Fibroblast of skin of right quadriceps (primary cell): ENCODE data around the gene GPR162.

Source experiments
- DNase-seq: peaks from one replicate; pipeline ENCODE4 v3.0.0-alpha.2; 2013

Gene GPR162

GRCh38 chr12:6788972-6789924 lies 32.4 kb upstream of the GPR162 start, which contains the start of gene CD4:
TSS of gene CD4 (plus strand) at chr12:6789528. CDS start at chr12:6800139, 10,611 bp downstream.
- DNase-seq: no peak

DNA sequence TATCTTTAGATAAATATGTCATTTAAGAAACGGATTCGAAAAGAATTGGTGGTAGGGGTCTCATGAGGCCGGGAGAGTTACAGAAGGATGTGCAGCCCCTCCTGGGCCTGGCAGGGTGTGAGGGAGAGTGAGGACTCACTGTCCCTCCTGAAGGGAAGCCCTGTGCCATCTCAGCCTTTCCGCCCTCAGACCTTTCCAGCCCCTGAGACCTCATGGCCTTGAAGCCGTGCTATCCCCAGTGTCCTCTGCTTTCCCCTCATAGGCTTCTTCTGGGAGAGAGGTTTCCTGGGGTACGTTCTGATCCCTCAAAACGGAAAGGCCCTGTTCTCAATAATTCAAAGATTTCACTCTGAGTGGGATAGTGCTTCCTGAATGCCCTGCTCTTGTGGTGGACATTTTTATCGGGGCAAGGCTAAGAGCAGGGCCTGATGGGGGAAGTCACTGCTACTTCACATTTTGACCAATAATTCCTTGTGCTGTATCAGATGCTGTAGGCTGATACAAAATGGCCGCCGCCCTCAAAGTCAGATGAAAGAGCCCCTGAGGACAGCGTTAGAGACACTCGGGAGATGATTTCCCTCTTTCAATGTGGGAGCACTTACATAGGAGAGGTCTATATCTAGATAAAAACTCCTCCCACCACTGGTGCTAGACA lies 31.0 kb upstream of the GPR162 start:
- DNase-seq: no peak

- no peak for DNase-seq
Measured at GRCh38 chr12:6791931-6792520, 29.6 kb upstream of the GPR162 start.

DNA sequence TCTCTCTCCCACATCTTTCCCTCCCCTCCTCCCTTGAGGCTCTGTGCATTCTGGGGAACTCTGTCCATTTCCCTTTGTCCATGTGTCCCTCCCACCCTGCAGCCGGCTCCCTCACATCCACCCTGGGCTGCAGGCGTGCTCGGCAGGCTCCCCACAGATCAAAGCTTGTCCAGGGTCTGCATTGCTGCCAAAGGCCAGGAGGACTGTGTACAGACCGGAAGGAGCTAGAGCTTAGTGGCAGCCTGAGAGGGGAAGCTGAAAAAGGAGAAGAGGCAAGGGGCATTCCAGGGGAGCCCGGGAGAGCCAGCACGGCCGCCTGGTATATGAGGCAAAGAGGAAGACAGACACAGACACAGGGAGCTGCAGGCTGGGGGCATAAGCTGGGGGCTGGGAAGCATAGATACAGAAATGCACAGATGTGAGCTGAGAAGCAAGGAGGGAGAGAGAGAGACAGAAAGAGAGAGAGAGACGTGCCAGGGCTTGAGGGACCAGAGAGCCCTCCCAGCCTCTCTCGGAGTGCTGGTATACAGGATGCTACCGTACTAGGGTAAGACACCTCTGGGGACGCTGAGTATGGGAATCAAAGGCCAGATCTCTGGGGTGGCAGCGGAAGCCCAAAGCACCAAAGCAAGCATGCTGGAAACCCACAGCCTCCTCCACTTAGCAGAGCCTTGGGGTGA lies 29.0 kb upstream of the GPR162 start:
- DNase-seq: no peak

- no peak for DNase-seq
Measured at GRCh38 chr12:6795088-6795487, 26.5 kb upstream of the GPR162 start.

GRCh38 chr12:6796576-6796975 lies 25.0 kb upstream of the GPR162 start:
- DNase-seq: no peak

GRCh38 chr12:6799147-6799546 lies 22.5 kb upstream of the GPR162 start:
- DNase-seq: no peak

DNA sequence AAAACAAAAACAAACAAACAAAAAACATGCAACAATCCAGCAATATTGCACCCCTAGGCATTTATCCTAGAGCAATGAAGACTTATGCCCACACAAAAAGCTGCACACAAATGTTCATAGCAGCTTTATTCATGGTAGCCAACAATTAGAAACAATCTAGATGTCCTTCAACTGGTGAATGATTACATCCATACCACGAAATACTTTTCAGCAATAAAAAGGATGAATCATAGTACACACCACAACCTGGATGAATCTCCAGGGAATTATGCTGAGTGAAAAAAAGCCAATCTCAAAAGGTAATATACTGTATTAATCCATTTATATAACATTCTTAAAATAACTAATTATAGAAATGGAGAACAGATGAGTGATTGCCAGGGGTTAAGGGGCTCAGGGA lies 14.5 kb upstream of the GPR162 start:
- DNase-seq: peak; percentile 42

DNA sequence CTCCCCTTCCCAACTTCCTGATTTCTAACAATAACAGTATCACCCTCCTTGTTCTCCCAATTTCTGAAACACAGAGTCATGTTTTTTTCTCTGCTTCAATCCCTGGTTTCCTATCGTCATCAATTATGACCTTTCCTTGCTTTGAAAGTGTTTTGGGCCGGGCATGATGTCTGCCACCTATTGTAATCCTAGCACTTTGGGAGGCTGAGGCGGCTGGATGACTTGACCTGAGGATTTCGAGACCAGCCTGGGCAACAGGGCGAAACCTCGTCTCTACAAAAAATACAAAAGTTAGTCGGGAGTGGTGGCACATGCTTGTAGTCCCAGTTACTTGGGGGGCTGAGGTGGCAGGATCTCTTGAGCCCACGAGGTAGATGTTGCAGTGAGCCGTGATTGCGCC lies 12.6 kb upstream of the GPR162 start:
- no peak for DNase-seq

- no peak for DNase-seq
Measured at GRCh38 chr12:6810758-6811157, 10.9 kb upstream of the GPR162 start.

DNA sequence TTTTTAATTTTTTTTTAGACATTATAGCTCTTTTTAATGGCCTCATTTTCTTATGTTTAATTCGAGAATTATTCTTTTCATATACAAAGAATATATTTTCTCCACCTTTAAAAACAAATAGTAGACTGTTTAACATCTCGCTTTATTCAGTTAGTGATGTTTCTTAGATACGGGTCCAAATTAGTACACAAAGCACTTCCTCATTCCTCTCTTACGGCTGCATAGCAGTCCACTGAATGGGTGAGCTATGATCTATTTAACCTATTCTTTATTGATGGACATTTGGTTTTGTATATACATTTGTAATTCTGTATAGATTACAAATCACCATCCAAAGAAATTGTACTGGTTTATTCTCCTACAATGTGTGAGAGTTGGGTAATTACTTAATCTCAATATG lies 8.3 kb upstream of the GPR162 start:
- no peak for DNase-seq

DNA sequence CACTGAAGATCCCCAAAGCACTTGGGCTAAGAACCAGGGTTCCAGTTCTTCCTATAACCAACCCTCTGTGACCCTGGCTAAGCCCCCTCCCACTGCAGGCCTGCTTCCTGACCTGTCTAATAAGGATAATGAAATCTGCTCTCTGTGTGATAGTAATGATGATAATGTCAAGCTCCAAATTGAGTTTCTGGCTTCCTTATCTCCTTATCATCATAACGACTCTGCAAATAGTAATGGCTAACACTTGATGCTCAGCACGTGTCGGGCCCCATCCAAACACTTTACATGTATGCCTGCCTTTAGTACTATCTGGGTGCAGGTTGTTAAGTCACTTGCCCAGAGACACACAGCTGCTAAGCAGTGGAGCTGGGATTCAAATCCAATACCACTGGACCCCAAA lies 5.0 kb upstream of the GPR162 start:
- DNase-seq: no peak

GRCh38 chr12:6817098-6817497 lies 4.5 kb upstream of the GPR162 start:
- DNase-seq: no peak

GRCh38 chr12:6817662-6818157 lies 3.9 kb upstream of the GPR162 start:
- DNase-seq: no peak

GRCh38 chr12:6818222-6818621 lies 3.4 kb upstream of the GPR162 start:
- no peak for DNase-seq

- DNase-seq: no peak
Measured at GRCh38 chr12:6818645-6819044, 3.0 kb upstream of the GPR162 start.

DNA sequence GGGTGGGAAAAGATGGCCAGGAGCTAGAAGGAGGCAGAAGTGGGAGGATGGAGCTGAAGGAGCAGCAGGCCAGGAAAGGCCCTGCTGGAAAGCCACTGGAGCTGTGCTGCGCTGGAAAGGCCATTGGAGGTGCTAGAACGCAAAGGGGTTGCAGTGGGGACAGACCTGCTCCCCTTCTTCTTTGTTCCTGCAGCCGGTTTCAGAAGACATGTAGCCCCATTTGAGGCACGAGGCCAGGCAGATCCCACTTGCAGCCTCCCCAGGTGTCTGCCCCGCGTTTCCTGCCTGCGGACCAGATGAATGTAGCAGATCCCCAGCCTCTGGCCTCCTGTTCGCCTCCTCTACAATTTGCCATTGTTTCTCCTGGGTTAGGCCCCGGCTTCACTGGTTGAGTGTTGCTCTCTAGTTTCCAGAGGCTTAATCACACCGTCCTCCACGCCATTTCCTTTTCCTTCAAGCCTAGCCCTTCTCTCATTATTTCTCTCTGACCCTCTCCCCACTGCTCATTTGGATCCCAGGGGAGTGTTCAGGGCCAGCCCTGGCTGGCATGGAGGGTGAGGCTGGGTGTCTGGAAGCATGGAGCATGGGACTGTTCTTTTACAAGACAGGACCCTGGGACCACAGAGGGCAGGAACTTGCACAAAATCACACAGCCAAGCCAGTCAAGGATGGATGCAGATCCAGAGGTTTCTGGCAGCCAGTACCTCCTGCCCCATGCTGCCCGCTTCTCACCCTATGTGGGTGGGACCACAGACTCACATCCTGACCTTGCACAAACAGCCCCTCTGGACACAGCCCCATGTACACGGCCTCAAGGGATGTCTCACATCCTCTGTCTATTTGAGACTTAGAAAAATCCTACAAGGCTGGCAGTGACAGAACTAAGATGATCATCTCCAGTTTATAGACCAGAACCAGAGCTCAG lies 2.3 kb upstream of the GPR162 start:
- DNase-seq: no peak

GRCh38 chr12:6820166-6820565 lies 1.5 kb upstream of the GPR162 start:
- no peak for DNase-seq

GRCh38 chr12:6822426-6823135 lies 960 bp downstream of the GPR162 start:
- DNase-seq: no peak

DNA sequence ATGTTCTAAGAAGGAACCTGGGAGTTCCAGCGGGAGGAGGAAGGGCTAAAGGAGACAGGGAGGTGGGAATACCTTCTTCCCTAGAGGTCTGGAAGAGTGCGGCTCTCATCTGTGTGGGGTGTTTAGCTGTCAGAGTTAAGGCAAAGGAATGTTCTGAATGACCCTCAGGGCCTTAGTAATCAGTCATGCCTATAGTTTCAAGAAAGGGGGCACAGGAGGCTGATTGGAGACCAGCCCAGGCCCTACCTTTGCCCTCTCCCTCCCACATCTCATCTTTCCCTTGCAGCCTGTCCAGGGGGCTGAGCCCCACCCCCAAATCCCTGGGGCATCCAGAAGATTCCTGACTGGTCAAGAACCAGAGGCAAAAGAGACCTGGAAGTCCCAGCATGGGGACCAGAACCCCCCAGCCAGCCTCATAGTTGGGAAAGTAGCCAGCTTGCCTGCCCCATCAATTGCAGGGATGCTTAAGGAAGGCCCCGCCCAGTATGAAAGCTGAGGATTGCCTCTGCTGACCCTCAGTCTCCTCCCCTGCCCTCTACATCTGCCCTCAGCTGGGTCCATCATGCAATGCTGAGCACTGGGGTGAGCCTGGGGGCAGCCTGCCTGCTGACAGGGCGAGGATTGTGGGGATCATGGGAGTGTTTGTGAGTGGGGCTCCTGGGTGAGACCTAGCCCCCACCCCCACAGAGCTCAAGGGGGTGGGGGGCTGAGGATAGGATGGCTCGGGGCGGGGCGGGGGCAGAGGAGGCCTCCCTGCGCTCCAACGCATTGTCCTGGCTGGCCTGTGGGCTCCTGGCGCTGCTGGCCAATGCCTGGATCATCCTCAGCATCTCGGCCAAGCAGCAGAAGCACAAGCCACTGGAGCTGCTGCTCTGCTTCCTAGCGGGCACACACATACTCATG lies 1.8 kb downstream of the GPR162 start:
- no peak for DNase-seq
